GM12878 (cell line): ENCODE data around the gene GALNT17. TPM values are rescaled to one million over a fixed set of nuclear protein-coding genes. Genes with fewer than 3 reads are reported as not detected.
"Not testable (repeated sequence)": the region's sequence is repeated elsewhere in the genome, so short reads cannot be mapped to it uniquely, and the experiment has no call there.

Source experiments
- ATAC-seq: fragments of 200-7000 bp; cut with Tn5 transposase; 3 replicates; pipeline ENCODE4 v1.9.1; 2020; ENCODE audit warnings: mild to moderate bottlenecking, moderate library complexity
- BruUV-seq: library from RNA; stranded (reverse); fragments of 400-500 nt; replicated peaks from 2 replicates; lab custom pipeline; 2021; lab: Mats Ljungman, UMichigan
- CTCF ChIA-PET: fragments of 300-600 bp; sonication (Branson Sonifier 250); formaldehyde crosslinking; extraction: SDS; loops from one replicate; lab custom pipeline; 2021; ENCODE audit warnings: inconsistent platforms; lab: Yijun Ruan, JAX
- POLR2A ChIA-PET: fragments of 350-600 bp; formaldehyde crosslinking; extraction: SDS; loops from one replicate; lab custom pipeline; 2021; ENCODE audit warnings: inconsistent platforms; lab: Charles Lee
- RAD21 ChIA-PET: fragments of 300-600 bp; sonication (Branson Sonifier 250); formaldehyde crosslinking; loops from one replicate; lab custom pipeline; 2023; ENCODE audit warnings: antibody characterized with exemption; ENCODE audit not compliant: unreplicated experiment; lab: Charles Lee
- SMC1A ChIA-PET: fragments of 300-600 bp; sonication (Branson Sonifier 250); formaldehyde crosslinking; loops from one replicate; lab custom pipeline; 2023; ENCODE audit not compliant: unreplicated experiment, uncharacterized antibody; lab: Charles Lee
- DNase-seq: peaks from one replicate; pipeline ENCODE4 v3.0.0-alpha.2; 2011; ENCODE audit warnings: low read depth, low spot score
- FAIRE-seq: peaks from 3 replicates; lab custom pipeline; 2011; peaks lifted over from hg19 to GRCh38; lab: Jason Lieb, UNC
- H2AFZ ChIP-seq: 2 replicates; pipeline ENCODE4 v1.6.0; 2011; ENCODE audit warnings: low read depth, low read length, control low read depth; ENCODE audit not compliant: control insufficient read depth
- H3K27ac ChIP-seq: 2 replicates; pipeline ENCODE4 v1.5.1; 2011; ENCODE audit warnings: control low read depth; ENCODE audit not compliant: control insufficient read depth, insufficient read depth
- H3K27me3 ChIP-seq, 2 experiments: replicated peaks in 1 of 2; 2 replicates each; pipeline versions ENCODE4 v1.6.0 to v1.6.1; 2011; ENCODE audit warnings: low read length in 1 of 2; ENCODE audit not compliant: control insufficient read depth in 2 of 2, insufficient read depth in 2 of 2
- H3K36me3 ChIP-seq, 2 experiments: 2 replicates each; pipeline ENCODE4 v1.5.1; 2011; ENCODE audit warnings: low read length in 1 of 2; ENCODE audit not compliant: control insufficient read depth in 2 of 2, insufficient read depth in 2 of 2
- H3K4me1 ChIP-seq: 2 replicates; pipeline ENCODE4 v1.6.1; 2011; ENCODE audit warnings: mild to moderate bottlenecking, low read length, moderate library complexity, mixed read lengths; ENCODE audit not compliant: control insufficient read depth, insufficient read depth
- H3K4me2 ChIP-seq: 2 replicates; pipeline ENCODE4 v1.6.0; 2011; ENCODE audit warnings: control low read depth; ENCODE audit not compliant: control insufficient read depth, insufficient read depth
- H3K4me3 ChIP-seq: fragments of 200-600 bp; sonication (generic); 2 replicates; pipeline ENCODE4 v1.5.1; 2016
- H3K79me2 ChIP-seq: 2 replicates; pipeline ENCODE4 v1.6.0; 2011; ENCODE audit warnings: low read length; ENCODE audit not compliant: control insufficient read depth, insufficient read depth
- H3K9ac ChIP-seq: 2 replicates; pipeline ENCODE4 v1.8.0; 2011; ENCODE audit warnings: low read length, control low read depth, mixed read lengths; ENCODE audit not compliant: control insufficient read depth, insufficient read depth
- H3K9me3 ChIP-seq: replicated peaks from 3 replicates; pipeline ENCODE4 v1.5.1; 2011; ENCODE audit warnings: mild to moderate bottlenecking, low read length; ENCODE audit not compliant: control insufficient read depth, insufficient read depth
- H4K20me1 ChIP-seq: 2 replicates; pipeline ENCODE4 v1.6.0; 2011; ENCODE audit not compliant: control insufficient read depth, insufficient read depth
- GABPA ChIP-seq: IDR thresholded peaks from 2 replicates; pipeline ENCODE4 v1.6.1; 2014; ENCODE audit warnings: antibody characterized with exemption, low read depth, mild to moderate bottlenecking, inconsistent platforms
- HDAC2 ChIP-seq: fragments of 200-600 bp; sonication (generic); IDR thresholded peaks from 2 replicates; pipeline ENCODE4 v1.6.1; 2017
- MXI1 ChIP-seq: fragments of 150-350 bp; IDR thresholded peaks from 2 replicates; pipeline ENCODE4 v1.6.1; 2011; ENCODE audit warnings: low read depth, mild to moderate bottlenecking, inconsistent platforms, low read length, improper control_type of control experiment
- PAX5 ChIP-seq: IDR thresholded peaks from 2 replicates; pipeline ENCODE4 v1.6.1; 2011; ENCODE audit warnings: low read depth, low read length, borderline replicate concordance
- RAD51 ChIP-seq: fragments of 450-650 bp; IDR thresholded peaks from 2 replicates; pipeline ENCODE4 v1.6.1; 2016; ENCODE audit warnings: moderate library complexity, mild to moderate bottlenecking, inconsistent platforms
- RELA ChIP-seq: fragments of 450-650 bp; IDR thresholded peaks from 2 replicates; pipeline ENCODE4 v1.8.0; 2014; ENCODE audit warnings: borderline replicate concordance; ENCODE audit not compliant: partially characterized antibody
- SMC3 ChIP-seq: IDR thresholded peaks from 2 replicates; pipeline ENCODE4 v1.6.1; 2011; ENCODE audit warnings: low read length, improper control_type of control experiment, borderline replicate concordance
- TAF1 ChIP-seq: IDR thresholded peaks from 2 replicates; pipeline ENCODE4 v1.6.1; 2011; ENCODE audit warnings: mild to moderate bottlenecking, low read depth, low read length, borderline replicate concordance
- WRNIP1 ChIP-seq: IDR thresholded peaks from 2 replicates; pipeline ENCODE4 v1.6.1; 2011; ENCODE audit warnings: low read depth, low read length, improper control_type of control experiment, borderline replicate concordance
- WGBS: methylation state at CpG from one replicate; pipeline ENCODE4 v1.1.6; 2016; ENCODE audit warnings: low lambda C conversion rate; ENCODE audit not compliant: insufficient replicate concordance, insufficient coverage; ENCODE audit errors: missing lambda C conversion rate; 5-methylcytosine and 5-hydroxymethylcytosine counted together
- in situ Hi-C: fragments of 300-500 bp; cut with MboI; formaldehyde crosslinking; loops from 9 replicates; pipeline ENCODE4 v1.14.3; 2018; ENCODE audit warnings: mixed read lengths
- intact Hi-C: fragments of 100-400 bp; cut with micrococcal nuclease; formaldehyde crosslinking; loops from one replicate; pipeline ENCODE4 v1.14.2; 2022; ENCODE audit not compliant: unreplicated experiment
- polyA plus RNA-seq, 11 experiments: library from polyadenylated mRNA; depleted of rRNA in 4 of 11; unstranded in 6 of 11; stranded (reverse) in 5 of 11; fragments of >200 nt; fragmentation: Nextera tagmentation in 4 of 11; fragmentation: Illumina TruSeq in 1 of 11; extraction: Ambion mirVana in 4 of 11; extraction: Trizol in 1 of 11; gene quantifications; 1 replicate in 1 of 11; 2 replicates in 10 of 11; pipeline versions ENCODE4 v1.2.1 to v1.2.3, GENCODE V29; 2011 to 2016; ENCODE audit warnings: inconsistent platforms in 2 of 11, missing spikeins in 2 of 11, low read depth in 1 of 11
- total RNA-seq, 4 experiments: library from RNA; depleted of rRNA in 3 of 4; stranded (reverse); fragments of >200 nt in 3 of 4; fragmentation: Illumina TruSeq in 1 of 4; extraction: Trizol in 1 of 4; gene quantifications; 2 replicates each; pipeline versions ENCODE4 v1.2.1 to v1.2.3, GENCODE V29; 2013 to 2021
- TF ChIP-seq, protein P1 (sequence below): fragments of 450-650 bp; IDR thresholded peaks from 2 replicates; pipeline ENCODE4 v1.6.1; 2016; ENCODE audit warnings: mild to moderate bottlenecking, moderate library complexity, borderline replicate concordance
- TF ChIP-seq, protein P2 (sequence below): IDR thresholded peaks from 2 replicates; pipeline ENCODE4 v1.6.1; 2011; ENCODE audit warnings: low read depth, low read length, improper control_type of control experiment, borderline replicate concordance

The GALNT17 gene
- total and polyA plus RNA-seq, 10 of the 15 experiments (the other 5 are each of a cell fraction or from before 2014, with no cell fraction given), result 0.12 to 0.15 TPM; not detected in 8

- Histone ChIP-seq H3K9me3 (no peaks in the 10 kb centered on the region), H4K20me1 (no peaks in the 10 kb centered on the region), H3K79me2 (no peaks in the 10 kb centered on the region)
- DNase-seq (no peak), ATAC-seq (no peak)
- CTCF ChIA-PET, result no interaction called here
- SMC1A ChIA-PET, result no interaction called here
- TF ChIP-seq RAD51, result no peak
- TF ChIP-seq SMC3, result no peak
- no peak for TF ChIP-seq PAX5
- TF ChIP-seq HDAC2, result no peak
- TF ChIP-seq WRNIP1, result no peak
- TF ChIP-seq MXI1, result no peak
- TF ChIP-seq, protein P1, sequence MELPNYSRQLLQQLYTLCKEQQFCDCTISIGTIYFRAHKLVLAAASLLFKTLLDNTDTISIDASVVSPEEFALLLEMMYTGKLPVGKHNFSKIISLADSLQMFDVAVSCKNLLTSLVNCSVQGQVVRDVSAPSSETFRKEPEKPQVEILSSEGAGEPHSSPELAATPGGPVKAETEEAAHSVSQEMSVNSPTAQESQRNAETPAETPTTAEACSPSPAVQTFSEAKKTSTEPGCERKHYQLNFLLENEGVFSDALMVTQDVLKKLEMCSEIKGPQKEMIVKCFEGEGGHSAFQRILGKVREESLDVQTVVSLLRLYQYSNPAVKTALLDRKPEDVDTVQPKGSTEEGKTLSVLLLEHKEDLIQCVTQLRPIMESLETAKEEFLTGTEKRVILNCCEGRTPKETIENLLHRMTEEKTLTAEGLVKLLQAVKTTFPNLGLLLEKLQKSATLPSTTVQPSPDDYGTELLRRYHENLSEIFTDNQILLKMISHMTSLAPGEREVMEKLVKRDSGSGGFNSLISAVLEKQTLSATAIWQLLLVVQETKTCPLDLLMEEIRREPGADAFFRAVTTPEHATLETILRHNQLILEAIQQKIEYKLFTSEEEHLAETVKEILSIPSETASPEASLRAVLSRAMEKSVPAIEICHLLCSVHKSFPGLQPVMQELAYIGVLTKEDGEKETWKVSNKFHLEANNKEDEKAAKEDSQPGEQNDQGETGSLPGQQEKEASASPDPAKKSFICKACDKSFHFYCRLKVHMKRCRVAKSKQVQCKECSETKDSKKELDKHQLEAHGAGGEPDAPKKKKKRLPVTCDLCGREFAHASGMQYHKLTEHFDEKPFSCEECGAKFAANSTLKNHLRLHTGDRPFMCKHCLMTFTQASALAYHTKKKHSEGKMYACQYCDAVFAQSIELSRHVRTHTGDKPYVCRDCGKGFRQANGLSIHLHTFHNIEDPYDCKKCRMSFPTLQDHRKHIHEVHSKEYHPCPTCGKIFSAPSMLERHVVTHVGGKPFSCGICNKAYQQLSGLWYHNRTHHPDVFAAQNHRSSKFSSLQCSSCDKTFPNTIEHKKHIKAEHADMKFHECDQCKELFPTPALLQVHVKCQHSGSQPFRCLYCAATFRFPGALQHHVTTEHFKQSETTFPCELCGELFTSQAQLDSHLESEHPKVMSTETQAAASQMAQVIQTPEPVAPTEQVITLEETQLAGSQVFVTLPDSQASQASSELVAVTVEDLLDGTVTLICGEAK, result no peak
- TF ChIP-seq, protein P2, sequence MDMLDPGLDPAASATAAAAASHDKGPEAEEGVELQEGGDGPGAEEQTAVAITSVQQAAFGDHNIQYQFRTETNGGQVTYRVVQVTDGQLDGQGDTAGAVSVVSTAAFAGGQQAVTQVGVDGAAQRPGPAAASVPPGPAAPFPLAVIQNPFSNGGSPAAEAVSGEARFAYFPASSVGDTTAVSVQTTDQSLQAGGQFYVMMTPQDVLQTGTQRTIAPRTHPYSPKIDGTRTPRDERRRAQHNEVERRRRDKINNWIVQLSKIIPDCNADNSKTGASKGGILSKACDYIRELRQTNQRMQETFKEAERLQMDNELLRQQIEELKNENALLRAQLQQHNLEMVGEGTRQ, result no peak
- TF ChIP-seq TAF1, result no peak
- no peak for TF ChIP-seq GABPA
- TF ChIP-seq RELA, result no peak
- TF ChIP-seq, all 136 proteins: peak for 0
- WGBS, result 14% methylated on average over 7 of the region's 7 CpGs
- POLR2A ChIA-PET, result no interaction called here
- H3K9ac ChIP-seq, result no peak overlapping the region
- H3K4me1 ChIP-seq, result no peaks in the 10 kb centered on the region
- H3K4me2 ChIP-seq, result no peak overlapping the region
- FAIRE-seq, result no peak
- intact Hi-C loops, result no loop called here
- no TSS peak for BruUV-seq
- H3K27ac ChIP-seq, result no peak overlapping the region
- H3K4me3 ChIP-seq, result no peak overlapping the region
- RAD21 ChIA-PET, result no interaction called here
- in situ Hi-C loops, result no loop called here
- H3K36me3 ChIP-seq, result no peaks in the 10 kb centered on the region
- no peaks in the 10 kb centered on the region for H3K27me3 ChIP-seq
- no peak overlapping the region for H2AFZ ChIP-seq
Observed at GRCh38 chr7:71591876-71592275, 459.9 kb downstream of the GALNT17 start.

DNA sequence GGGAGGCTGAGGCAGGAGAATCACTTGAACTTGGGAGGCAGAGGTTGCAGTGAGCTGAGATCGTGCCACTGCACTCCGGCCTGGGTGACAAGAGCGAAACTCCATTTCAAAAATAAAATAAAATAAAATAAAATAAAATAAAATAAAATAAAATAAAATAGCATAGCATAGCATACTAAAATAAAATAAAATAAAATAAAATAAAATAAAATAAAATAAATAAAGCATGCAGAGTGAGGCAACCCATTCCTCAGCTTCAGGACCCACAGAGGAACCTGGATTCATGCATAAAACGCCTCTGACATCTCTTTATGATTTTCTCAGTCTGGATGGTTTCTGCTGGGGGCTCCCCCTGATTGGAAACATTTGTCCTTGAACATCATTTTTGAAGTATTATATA, 460.4 kb downstream of the GALNT17 start:
- POLR2A ChIA-PET, H4K20me1 ChIP-seq, DNase-seq, intact Hi-C loops, H3K27ac ChIP-seq, ATAC-seq, H3K4me1 ChIP-seq, H3K9me3 ChIP-seq, CTCF ChIA-PET, H3K79me2 ChIP-seq, H3K9ac ChIP-seq, H2AFZ ChIP-seq, H3K4me2 ChIP-seq, H3K27me3 ChIP-seq, in situ Hi-C loops, BruUV-seq, RAD21 ChIA-PET, H3K36me3 ChIP-seq, FAIRE-seq, H3K4me3 ChIP-seq: not testable (repeated sequence)
- SMC1A ChIA-PET, result interaction anchor here (0.6 kb wide), 1 partner anchor 467 kb away, joined by 4 read pairs; no protein-coding TSS in a partner anchor
- WGBS, result 31% methylated on average over 4 of the region's 4 CpGs
